GM12864 (cell line): ENCODE results near the gene CADPS2.

ENCODE experiments used
- DNase-seq: peaks from one replicate; pipeline ENCODE4 v3.0.0-alpha.2; 2011; ENCODE audit warnings: low read depth
- H3K4me3 ChIP-seq: 2 replicates; pipeline ENCODE4 v1.5.1; 2011; ENCODE audit warnings: mild to moderate bottlenecking, low read depth, low read length, control low read depth
- CTCF ChIP-seq: IDR thresholded peaks from 2 replicates; pipeline ENCODE4 v1.5.1; 2011; ENCODE audit warnings: low read depth, mild to moderate bottlenecking, moderate library complexity, low read length, control low read depth, inconsistent platforms; ENCODE audit errors: missing control alignments

The CADPS2 gene

GRCh38 chr7:122726881-122727280 is 159.4 kb downstream of the CADPS2 start:
- H3K4me3 ChIP-seq: no peak overlapping the region
- TF ChIP-seq CTCF: no peak
- no peak for DNase-seq

- no peak overlapping the region for H3K4me3 ChIP-seq
- TF ChIP-seq CTCF: no peak
- no peak for DNase-seq
Measured at GRCh38 chr7:122724366-122724765, 161.9 kb downstream of the CADPS2 start.

- DNase-seq: no peak
- no peak overlapping the region for H3K4me3 ChIP-seq
- TF ChIP-seq CTCF: no peak
Measured at GRCh38 chr7:122719010-122719578, 167.2 kb downstream of the CADPS2 start.

- no peak for TF ChIP-seq CTCF
- no peak overlapping the region for H3K4me3 ChIP-seq
- no peak for DNase-seq
Measured at GRCh38 chr7:122717356-122718089, 168.7 kb downstream of the CADPS2 start.

- no peak overlapping the region for H3K4me3 ChIP-seq
- no peak for DNase-seq
- no peak for TF ChIP-seq CTCF
Measured at GRCh38 chr7:122715183-122715582, 171.1 kb downstream of the CADPS2 start.

- H3K4me3 ChIP-seq: no peak overlapping the region
- TF ChIP-seq CTCF: no peak
- no peak for DNase-seq
Measured at GRCh38 chr7:122710916-122711315, 175.3 kb downstream of the CADPS2 start.
